Hematopoietic multipotent progenitor cell treated with erythropoietin and hydrocortisone succinate and interleukin-3 and kit ligand, for 8 days (in vitro differentiated cells): ENCODE data around the gene CNN2.

Experiments used
- DNase-seq: peaks from one replicate; pipeline ENCODE4 v3.0.0-alpha.2; 2015

Gene CNN2

DNA sequence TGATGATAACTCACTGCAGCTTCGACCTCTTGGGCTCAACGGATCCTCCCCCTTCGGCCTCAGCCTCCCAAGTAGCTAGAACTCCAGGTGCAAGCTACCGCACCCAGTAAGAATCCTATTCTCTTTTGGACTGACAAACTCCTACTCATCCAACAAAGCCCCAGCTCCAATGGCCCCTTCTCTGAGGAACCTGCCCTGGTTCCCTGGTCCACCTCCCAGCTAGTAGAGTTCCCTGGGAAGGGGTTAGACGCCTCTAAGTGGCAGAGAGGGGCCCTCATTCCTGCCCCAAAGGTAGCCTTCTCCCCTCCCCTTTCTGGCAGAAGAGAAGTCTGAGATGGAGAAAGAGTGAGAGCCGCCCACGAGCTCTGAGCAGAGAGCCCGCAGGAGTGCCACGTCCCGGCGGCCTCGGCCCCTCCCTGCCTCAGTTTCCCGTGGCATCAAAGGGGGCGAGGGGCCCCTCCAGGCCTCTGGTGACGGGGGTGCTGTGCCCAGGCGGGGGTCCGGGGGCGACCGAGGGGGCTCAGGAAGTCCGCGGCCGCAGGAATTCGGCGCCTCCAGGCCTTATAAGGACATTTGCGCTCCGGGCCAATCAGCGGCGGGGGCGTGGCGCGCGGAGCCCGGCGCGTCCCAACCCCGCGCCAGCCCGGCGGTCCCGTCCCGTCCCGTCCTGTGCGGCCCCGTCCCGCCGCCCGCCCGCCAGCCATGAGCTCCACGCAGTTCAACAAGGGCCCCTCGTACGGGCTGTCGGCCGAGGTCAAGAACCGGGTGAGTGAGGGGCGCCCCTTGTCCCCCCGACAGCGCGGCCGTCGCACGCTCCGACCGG, at the start of gene CNN2:
Gene CNN2, plus strand, starts transcription at position 649 of the 823 bp plus-strand sequence. Its CDS starts 54 bp downstream, at position 703.
- peak; percentile 62 for DNase-seq

DNA sequence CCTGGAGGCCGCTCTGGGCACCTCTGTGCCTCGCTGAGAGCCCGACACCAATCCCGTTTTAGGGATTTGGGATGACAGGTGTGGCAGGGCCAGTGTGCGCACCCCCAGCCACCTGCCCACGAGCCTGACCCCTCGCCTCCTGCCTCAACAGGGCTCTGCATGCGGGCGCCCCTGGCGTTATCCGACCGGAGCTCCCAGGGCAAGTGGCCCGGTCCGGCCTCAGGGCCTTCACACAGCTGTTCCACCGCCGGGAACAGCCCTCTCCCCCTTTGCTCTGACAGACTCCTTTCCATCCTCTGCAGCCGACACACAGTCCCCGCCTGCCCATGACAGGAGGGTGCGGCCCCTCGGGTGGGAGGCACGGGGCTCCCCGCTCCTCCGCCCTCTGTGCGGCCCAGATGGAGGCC, 49.3 kb upstream of the CNN2 start:
- DNase-seq = no peak

DNA sequence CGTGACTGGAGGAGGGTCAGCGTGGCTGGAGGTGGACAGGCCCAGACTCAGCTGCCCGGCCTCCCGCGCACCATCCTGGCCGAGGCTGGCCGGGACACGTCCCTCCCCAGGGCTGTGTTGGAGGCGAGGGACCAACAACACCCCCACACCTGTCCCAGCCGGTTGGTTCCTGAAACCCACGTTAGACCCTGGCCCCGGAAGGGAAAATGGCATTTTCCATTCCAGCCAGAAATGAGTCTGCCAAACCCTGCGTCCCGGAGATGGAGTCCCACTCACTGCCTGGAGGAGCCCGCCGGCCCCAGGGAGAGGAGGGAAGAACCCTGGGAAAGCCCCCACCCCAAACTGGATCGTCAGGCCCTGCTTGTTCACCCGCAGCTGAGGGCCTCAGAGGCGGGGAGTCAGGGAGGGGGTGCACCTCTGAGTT, 47.1 kb upstream of the CNN2 start:
- no peak for DNase-seq

DNA sequence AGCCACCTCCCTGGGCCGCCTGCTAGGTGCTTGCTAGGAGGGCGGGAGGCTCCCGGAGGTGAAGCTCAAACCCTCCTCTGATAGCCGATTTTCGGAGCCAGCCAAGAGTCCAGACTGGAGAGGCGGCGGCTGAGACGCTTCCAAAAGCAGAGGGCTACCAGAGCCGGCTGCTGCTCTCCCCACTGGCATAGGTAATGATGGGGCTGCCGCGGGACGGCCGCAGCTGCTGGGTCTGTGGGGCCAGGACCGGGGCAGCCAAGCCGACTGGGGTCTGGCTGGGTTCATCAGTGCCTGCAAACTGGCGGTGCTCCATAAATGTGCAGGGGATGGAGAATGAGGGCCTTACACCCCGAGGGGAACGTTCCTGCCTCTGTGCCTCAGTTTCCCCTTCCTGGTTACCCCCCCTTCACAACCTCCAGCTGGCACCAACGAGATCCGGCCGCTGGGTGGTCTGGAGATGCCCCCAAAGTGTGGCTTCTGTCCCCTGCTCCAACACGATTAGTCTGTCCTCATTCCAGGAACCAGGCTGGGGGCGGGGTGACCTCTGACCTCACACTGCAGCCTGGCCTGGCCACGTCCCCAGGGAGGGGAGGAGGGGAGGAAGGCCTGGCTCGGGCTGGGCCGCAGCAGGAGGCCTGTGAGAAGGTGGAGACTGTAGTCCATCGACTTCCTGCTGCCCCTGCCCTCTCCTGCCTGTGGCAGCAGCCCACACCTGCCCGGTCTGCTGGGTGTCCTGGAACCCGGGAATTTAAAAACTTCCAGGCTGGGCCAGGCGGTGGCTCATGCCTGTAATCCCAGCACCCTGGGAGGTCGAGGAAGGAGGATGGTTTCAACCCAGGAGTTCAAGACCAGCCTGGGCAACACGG, 46.0 kb upstream of the CNN2 start:
- no peak for DNase-seq

DNA sequence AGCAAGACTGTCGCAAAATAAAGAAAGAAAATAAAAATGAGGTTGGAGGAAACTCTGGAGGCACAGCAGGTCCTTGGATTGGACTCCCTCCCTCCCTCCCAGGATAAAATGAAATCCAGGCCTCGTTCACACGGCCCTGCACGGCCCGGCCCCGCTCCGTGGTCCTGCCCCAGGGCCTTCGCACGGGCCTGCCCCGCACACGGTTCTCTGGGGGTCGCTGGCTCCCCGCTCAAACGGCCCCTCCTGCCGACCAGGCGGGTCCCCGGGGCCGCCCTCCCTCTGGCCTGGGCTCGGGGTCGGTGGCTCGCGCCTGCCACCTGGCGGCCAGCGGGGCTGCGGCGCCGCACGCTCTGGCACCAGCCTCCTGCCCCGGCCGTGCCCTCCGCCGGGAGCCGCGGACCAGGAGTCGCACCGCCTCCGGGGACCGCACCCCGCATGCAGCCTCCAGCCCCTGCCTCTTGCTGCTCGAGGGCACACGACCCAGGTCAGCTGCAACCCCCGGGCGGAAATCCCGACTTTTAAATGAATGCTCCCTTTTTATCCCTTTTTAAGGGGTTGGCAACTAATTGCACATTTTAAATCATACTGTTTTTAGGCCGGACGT, 43.7 kb upstream of the CNN2 start:
- peak; percentile 60 for DNase-seq

DNA sequence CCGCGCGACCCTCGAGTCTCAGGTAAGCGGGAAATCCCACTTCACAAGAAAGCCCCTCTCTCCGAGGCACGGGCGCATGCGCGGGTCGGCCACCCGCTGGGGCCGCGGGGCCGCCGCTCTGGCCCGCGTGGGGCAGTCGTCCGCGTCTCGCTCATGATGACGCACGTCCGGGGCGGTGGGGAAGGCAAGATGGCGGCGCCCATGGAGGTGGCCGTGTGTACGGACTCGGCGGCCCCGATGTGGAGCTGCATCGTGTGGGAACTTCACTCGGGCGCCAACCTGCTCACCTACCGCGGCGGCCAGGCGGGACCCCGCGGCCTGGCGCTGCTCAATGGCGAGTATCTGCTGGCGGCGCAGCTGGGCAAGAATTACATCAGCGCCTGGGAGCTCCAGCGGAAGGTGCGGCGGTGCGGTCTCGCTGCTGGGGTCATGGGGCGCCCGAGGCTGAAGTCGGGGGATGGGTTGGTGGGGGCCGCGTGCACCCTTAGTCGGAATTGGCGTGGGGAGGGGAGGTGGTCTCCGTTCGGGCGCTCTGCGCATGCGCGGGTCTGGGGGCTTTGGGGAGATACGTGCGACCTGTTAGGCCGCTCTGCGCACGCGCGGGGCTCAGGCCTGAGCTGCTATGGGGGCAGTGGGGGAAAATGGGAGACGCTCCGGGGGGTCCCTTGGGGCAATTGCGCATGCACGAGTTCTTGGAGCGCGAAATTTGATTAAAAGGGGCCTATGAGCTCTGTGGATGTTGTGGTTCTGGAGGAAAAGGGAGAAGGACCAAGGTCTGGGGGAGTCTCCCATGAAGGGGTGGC, 42.0 kb upstream of the CNN2 start, which contains the start of gene WDR18:
Gene WDR18, plus strand, starts transcription at position 181 of the 803 bp plus-strand sequence. Its CDS starts 9 bp downstream, at position 190.
- DNase-seq = peak; percentile 91

DNA sequence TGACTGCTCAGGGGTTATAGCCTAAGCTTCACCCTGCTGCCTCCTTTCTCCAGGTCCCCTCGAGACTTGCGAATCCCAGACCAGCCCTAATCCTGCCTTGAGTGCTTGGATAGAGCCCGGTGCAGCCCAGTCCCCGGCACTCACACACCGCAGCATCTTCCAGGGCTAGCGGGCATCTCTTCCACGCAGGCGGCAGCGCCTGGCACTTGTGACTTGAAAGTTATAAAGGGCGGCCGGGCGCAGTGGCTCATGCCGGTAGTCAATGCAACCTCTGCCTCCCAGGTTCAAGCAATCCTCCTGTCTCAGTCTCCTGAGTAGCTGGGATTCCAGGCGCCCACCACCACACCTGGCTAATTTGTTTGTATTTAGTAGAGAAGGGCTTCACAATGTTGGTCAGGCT, 40.3 kb upstream of the CNN2 start:
- DNase-seq = no peak

DNA sequence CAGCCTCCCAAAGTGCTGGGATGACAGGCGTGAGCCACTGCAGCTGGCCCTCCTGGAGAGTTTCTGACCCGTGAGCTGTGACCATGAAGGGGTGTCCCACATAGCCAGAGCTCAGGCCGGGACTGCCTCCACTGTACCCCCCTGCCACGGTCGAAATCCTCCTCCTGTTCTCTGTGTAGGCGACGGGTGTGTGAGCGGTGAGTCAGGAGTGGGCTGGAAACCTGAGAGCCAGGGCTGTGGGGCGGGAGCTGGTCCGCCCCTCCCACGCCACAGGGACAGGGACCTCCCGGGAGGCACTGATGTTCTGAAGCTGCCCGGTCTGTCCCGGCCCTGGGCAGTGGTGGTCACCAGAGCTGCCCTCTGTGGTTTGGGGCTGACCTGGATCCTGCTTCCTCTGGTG, 38.3 kb upstream of the CNN2 start:
- DNase-seq = no peak

DNA sequence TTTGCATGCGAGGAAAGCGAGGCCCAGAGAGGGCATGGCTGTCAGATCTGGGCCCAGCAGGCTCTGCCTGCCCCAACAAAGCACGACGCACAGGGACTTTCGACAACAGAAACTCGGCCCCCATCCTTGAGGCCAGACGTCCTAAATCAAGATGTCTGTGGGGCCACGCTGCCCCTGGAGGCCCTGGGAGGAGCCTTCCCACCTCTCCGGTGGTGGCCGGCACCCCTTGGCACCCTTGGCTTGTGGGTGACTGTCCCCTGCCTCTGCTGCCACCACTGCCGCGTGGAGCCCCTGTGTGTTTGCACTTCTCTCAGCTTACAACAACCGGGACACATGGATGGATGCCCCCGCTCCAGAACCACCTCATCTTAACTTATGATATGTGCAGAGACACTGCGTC, 37.9 kb upstream of the CNN2 start:
- DNase-seq = no peak

DNA sequence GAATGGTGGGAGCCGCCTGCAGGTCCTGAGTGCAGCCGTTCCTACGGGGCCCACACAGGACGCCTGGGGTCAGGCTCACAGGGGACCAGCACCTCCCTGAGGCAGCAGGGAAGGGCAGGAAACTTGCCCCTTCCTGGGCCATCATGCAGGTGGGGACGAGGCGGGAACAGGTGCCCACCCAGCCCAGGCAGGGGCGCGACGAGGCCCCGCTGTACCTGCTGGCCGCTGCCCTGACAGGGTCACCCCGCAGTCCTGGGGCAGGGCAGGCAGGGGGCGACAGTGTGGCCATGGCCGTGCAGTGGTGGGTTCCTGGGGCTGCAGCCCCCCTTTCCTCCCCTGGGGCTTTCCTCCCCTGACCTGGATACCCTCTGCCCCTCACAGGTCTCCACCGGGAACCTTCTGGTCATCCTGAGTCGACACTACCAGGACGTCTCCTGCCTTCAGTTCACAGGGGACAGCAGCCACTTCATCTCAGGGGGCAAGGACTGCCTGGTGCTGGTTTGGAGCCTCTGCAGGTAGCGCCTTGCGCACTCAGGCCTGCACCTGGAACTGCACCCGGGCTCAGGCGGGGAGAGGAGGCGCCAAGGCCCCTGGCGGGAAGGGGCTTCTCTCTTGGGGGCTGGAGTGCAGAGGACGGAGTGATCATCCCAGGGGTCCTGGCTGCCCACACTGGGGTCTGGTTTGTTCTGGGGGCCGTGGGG, 36.9 kb upstream of the CNN2 start:
- DNase-seq = no peak

DNA sequence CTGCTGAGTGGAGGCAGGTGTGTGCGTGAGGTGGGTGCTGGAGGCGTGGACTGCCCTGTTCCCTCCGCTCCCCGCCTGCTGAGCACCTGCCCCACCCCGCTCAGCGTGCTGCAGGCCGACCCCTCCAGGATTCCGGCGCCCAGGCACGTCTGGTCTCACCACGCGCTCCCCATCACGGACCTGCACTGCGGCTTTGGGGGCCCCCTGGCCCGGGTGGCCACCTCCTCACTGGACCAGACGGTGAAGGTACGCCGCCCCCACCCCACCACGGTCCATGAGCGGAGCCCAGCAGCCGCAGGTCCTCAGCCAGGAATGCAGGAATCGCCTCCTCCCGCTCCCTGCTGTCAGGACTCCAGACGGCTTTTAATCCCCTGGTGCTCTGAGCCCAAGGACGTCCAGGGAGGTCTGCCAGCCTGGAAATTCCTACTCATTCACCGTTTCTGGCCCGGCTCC, 36.3 kb upstream of the CNN2 start:
- DNase-seq = no peak

DNA sequence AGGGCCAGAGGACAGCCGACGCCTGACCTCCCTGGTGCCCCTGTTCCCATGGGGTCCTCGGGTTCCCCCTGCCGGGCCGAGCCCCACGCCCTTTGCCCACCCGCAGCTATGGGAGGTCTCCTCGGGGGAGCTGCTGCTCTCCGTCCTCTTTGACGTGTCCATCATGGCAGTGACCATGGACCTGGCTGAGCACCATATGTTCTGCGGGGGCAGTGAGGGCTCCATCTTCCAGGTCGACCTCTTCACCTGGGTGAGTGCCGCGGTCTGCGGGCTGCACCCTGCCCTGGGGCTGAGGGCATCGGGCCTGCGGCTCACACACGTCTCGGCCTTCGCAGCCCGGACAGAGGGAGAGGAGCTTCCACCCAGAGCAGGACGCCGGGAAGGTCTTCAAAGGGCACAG, 35.7 kb upstream of the CNN2 start:
- DNase-seq = no peak

DNA sequence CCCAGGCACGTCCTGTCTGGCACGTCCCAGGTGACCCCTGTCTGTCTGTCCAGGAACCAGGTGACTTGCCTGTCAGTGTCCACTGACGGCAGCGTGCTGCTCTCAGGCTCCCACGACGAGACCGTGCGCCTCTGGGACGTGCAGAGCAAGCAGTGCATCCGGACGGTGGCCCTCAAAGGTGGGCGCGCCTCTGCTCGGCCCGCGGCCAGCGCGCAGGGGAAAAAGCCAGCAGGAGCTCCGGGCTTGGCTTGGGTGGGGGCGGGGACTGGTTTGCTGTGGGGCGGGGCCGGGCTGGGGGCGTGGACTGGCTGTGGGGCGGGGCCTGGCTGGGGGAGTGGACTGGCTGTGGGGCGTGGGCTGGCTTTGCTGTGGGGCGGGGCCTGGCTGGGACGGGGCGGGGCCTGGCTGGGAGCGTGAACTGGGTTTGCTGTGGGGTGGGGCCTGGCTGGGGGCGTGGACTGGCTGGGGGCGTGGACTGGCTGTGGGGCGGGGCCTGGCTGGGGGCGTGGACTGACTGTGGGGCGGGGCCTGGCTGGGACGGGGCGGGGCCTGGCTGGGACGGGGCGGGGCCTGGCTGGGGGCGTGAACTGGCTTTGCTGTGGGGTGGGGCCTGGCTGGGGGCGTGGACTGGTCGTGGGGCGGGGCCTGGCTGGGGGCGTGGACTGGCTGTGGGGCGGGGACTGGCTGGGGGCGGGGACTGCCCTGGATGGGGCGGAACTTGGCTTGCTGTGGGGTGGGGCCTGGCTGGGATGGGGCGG, 35.1 kb upstream of the CNN2 start:
- no peak for DNase-seq

DNA sequence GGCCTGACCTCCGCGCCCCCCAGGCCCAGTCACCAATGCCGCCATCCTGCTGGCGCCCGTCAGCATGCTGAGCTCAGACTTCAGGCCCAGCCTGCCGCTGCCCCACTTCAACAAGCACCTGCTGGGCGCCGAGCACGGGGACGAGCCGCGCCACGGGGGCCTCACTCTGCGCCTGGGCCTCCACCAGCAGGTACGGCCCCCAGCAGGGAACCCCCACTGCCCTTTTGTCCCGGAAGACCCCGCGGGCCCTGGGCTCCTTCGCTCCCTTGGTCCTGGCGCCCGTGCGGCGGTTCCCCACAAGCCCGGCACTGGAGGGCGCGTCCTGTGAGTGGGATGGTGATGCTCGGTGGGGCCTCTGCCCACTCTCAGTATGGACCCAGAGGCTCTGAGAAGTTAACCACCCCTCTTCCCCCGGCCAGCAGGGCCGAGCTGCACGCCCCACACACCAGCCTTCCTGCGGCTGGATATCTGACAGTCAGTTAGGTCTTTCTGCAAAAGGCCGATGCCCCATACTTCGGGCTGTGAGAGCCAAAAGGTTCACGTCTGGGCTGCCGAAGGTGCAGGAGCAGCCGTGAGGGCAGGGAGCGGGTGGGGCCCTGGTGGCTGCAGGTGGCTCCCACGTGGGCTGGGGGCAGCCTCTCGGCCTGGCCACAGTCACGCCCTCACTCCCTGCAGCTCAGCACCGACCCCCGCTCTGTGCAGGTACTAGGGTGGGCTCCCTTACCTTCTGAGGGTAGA, 34.3 kb upstream of the CNN2 start:
- DNase-seq = no peak

DNA sequence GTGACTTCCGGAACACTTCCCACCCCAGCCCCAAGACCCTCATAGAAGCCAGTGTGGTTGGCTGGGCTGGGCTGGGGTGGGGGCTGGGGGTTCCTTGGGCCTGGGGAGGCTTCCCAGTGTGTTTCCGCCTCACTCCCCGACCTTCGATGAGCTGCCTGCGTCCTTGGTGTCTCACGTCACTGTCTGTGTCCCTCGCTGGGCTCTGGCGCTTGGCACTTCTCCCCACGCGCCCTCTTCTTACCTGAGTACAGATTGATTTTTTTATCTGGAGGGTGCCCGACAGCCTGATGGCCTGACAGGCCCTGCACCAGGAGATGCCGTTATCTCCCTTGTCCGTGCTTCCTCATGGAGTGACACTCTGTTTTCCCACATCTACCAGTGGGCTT, 33.7 kb upstream of the CNN2 start:
- DNase-seq = no peak

DNA sequence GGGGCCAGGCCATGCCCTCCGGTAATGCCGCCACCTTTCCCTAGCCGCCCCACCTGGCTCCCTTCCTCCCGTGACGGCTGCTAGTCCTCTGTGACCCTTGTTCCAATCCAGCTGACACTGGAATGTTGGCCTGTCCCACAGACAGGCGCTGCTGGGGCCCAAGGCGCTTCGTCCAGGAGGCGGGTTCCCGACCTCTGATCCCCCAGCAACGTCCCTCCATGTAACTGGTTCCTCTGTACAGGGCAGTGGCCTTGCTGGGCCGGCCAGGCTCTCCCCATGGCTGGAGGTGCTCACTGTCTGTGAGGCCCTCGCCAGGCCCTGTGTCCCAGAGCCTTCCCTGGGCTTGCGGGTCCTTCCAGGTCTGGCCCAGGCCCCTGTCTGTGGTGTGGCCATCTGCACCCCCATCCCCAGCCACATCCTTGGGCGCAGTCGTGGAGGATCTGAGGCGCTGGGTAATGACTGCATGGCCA, 33.0 kb upstream of the CNN2 start:
- DNase-seq = no peak

DNA sequence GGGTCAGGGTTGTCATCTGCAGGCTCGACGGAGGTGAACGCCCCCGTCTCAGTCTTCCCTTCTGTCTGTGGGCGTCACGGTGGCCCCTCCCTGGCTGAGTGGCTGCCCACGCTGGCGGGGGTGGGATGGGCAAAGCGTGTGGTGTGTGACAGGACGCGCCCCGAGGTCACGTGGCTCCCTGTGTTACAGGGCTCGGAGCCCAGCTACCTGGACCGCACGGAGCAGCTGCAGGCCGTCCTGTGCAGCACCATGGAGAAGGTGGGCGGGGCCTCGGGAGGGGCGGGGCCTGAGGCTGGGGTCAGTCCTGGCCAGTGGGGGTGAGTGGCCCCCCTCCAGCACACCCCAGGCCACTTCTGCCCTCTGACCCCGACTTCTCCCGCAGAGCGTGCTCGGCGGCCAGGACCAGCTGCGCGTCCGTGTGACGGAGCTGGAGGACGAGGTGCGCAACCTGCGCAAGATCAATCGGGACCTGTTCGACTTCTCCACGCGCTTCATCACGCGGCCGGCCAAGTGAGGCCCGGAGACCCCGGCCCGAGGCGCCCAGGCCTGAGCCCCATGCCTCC, 32.5 kb upstream of the CNN2 start:
- no peak for DNase-seq

DNA sequence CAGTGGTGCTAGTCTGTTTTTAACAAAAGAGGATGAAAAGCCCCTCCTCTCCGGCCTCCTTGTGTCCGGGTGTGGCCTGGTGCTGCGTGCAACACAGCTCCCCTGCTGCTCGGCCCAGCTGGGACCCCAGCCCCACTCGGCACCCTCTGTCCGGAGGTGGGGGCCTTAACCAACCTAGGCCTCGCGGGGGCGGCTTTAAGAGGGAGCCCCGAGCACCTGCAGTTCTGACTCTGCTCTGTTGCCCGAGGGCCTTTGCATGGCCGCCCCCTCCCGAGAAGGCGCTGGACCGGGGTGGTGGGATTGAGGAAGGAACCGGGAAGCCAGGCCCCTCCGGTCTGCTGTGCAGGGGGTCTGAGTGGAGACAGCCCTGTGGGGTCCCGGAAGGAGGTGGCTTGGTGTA, 31.9 kb upstream of the CNN2 start:
- no peak for DNase-seq

DNA sequence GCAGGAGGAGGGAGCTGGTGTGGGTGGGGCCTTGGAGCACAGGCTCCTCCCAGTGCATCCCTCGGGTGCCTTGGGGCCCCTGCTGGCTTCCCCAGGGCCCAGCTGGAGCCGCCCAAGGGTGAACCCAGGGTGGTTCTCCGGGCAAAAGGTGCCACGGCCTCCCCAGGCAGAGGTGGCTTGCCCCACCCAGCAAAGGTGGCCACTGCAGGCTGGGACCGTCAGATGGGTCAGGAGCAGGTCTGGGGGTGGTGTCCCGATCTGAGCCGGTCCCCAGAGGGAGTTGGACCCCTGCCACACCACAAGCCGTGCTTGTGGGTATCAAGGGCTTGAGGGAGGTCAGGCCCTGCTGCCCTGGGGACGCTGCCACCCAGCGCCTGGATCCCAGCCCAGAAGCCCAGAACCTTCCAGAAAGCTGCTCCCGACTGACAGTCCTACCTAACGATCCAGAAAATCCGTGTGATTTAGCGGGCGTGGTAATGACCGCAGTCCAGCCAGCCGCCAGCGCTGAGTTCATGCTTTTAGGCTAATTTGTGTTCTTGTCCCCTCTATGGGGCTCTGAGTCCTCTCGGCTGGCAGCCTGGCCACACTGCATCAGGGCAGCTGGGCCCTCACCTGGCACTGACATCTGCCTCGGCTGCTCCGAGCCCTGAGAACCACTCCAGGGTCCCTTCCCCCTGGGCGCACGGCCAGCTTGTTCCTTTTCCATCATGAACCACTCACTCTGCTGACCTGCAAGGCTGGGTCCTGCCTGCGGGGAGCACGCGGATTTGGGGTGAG, 31.2 kb upstream of the CNN2 start:
- peak; percentile 31 for DNase-seq
